ENCODE measurements around the gene SMARCD2. TPM values are rescaled to one million over a fixed set of nuclear protein-coding genes. Genes with fewer than 3 reads are reported as not detected.
A peak's percentile ranks its signal among the peaks of the same experiment; 100 is the strongest.

The SMARCD2 gene
- total and polyA plus RNA-seq, 7 donors: 44.4 to 122 (median 95.9) TPM

DNA sequence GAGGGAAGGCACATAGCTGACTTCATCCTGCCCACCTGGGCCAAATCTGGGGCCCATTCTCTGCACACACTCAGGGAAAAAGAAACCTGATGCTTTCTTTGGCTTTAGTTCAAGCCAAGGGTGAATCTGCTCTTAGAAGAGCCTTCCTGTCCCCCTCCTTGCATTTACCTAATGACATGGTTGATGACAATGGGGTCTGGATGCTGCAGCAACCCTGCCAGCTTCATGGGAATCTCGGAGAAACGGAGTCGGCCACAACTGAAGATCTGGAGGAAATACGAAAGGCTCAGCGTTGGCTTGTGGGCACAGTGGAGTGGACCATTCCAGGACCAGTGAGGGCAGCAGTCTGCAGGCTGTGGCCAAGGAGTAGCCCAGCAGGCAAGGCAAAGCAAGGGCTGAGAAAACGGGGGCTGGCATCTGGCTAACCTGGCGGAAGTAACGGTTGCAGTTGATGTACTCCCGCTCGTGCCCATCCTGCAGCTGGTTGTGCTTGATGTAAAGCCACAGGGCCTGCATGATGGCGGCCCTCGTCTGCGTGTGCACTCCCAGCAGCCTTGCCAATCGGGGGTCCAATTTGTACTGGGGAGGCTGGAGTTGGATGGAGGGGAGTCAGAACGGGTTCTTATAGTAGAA is 8.6 kb downstream of the SMARCD2 start:
- intact Hi-C loops (cut with DNase I): no loop called here
- no peak for DNase-seq
- peaks cover 53 to 86% (median 77%) of the 10 kb centered on the region in 4 donors for H3K36me3 ChIP-seq
- H3K27ac ChIP-seq: peak overlapping the region in 2 of 4 donors; percentile 58 to 95
- H3K4me1 ChIP-seq: peaks cover 0 to 49% (median 40%) of the 10 kb centered on the region in 4 donors
- no peak overlapping the region for H3K4me3 ChIP-seq
- TF ChIP-seq, protein P1, sequence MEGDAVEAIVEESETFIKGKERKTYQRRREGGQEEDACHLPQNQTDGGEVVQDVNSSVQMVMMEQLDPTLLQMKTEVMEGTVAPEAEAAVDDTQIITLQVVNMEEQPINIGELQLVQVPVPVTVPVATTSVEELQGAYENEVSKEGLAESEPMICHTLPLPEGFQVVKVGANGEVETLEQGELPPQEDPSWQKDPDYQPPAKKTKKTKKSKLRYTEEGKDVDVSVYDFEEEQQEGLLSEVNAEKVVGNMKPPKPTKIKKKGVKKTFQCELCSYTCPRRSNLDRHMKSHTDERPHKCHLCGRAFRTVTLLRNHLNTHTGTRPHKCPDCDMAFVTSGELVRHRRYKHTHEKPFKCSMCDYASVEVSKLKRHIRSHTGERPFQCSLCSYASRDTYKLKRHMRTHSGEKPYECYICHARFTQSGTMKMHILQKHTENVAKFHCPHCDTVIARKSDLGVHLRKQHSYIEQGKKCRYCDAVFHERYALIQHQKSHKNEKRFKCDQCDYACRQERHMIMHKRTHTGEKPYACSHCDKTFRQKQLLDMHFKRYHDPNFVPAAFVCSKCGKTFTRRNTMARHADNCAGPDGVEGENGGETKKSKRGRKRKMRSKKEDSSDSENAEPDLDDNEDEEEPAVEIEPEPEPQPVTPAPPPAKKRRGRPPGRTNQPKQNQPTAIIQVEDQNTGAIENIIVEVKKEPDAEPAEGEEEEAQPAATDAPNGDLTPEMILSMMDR (IDR thresholded peaks at IDR 0.05): no peak
- TF ChIP-seq EP300 (IDR thresholded peaks at IDR 0.05) (no peak), POLR2A (IDR thresholded peaks at IDR 0.05) (no peak), POLR2AphosphoS5 (IDR thresholded peaks at IDR 0.05) (no peak)
- WGBS, 2 donors: 93 to 94% methylated on average over 15 of the region's 15 CpGs
- no peaks in the 10 kb centered on the region for H3K27me3 ChIP-seq
- H3K9me3 ChIP-seq: no peaks in the 10 kb centered on the region

- intact Hi-C loops (cut with DNase I): no loop called here
- no peak for DNase-seq
- Histone ChIP-seq H3K4me1 (peaks cover 0 to 49% (median 41%) of the 10 kb centered on the region in 4 donors), H3K9me3 (no peaks in the 10 kb centered on the region), H3K4me3 (no peak overlapping the region), H3K27ac (no peak overlapping the region), H3K27me3 (no peaks in the 10 kb centered on the region), H3K36me3 (peaks cover 53 to 89% (median 77%) of the 10 kb centered on the region in 4 donors)
- TF ChIP-seq, protein P1 (IDR thresholded peaks at IDR 0.05): no peak
- TF ChIP-seq POLR2A (IDR thresholded peaks at IDR 0.05): no peak
- TF ChIP-seq POLR2AphosphoS5 (IDR thresholded peaks at IDR 0.05): no peak
- no peak for TF ChIP-seq EP300 (IDR thresholded peaks at IDR 0.05)
- WGBS, 2 donors: 87 to 89% methylated on average over 14 of the region's 14 CpGs
These were observed 9.3 kb downstream of the SMARCD2 start for GRCh38 chr17:63833026-63833740.

GRCh38 chr17:63832455-63832854 is 10.0 kb downstream of the SMARCD2 start:
- TF ChIP-seq, protein P1 (IDR thresholded peaks at IDR 0.05): no peak
- TF ChIP-seq POLR2AphosphoS5 (IDR thresholded peaks at IDR 0.05) (no peak), POLR2A (IDR thresholded peaks at IDR 0.05) (no peak), EP300 (IDR thresholded peaks at IDR 0.05) (no peak)
- Histone ChIP-seq H3K9me3 (no peaks in the 10 kb centered on the region), H3K4me1 (peaks cover 0 to 44% (median 37%) of the 10 kb centered on the region in 4 donors), H3K27me3 (no peaks in the 10 kb centered on the region), H3K36me3 (peaks cover 53 to 89% (median 77%) of the 10 kb centered on the region in 4 donors), H3K27ac (no peak overlapping the region), H3K4me3 (no peak overlapping the region)
- intact Hi-C loops (cut with DNase I): no loop called here
- no peak for DNase-seq
- 87 to 93% methylated on average over 2 of the region's 2 CpGs for WGBS, 2 donors

DNA sequence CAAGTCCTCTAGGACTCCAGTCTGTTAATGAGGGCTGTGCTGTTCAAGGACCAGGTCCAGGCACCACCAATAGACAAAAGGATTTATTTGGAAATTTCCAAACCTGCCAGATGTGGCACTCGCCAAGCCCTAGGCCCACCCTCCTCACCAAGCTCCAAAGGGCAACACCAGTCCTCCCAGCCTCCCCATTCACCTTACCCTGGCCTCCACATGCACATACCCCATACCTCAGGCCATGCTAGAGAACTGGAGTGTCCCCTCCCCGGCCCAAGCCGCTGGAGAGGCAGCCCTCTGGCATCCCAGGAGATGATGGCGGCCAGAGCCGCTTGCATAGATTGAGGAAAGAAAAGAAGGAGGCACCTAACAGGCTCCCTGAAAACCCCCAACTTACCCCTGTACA is 10.5 kb downstream of the SMARCD2 start:
- TF ChIP-seq EP300 (IDR thresholded peaks at IDR 0.05): no peak
- TF ChIP-seq POLR2AphosphoS5 (IDR thresholded peaks at IDR 0.05): no peak
- TF ChIP-seq POLR2A (IDR thresholded peaks at IDR 0.05): no peak
- TF ChIP-seq, protein P1 (IDR thresholded peaks at IDR 0.05): no peak
- Histone ChIP-seq H3K36me3 (peaks cover 53 to 85% (median 76%) of the 10 kb centered on the region in 4 donors), H3K4me3 (no peak overlapping the region), H3K27me3 (no peaks in the 10 kb centered on the region), H3K4me1 (peaks cover 0 to 40% (median 33%) of the 10 kb centered on the region in 4 donors), H3K9me3 (no peaks in the 10 kb centered on the region), H3K27ac (no peak overlapping the region)
- 79 to 86% methylated on average over 5 of the region's 5 CpGs for WGBS, 2 donors
- intact Hi-C loops (cut with DNase I): no loop called here
- no peak for DNase-seq
